H1 (cell line): ENCODE measurements around the gene BACE2. TPM values are rescaled to one million over a fixed set of nuclear protein-coding genes. Genes with fewer than 3 reads are reported as not detected.
A peak's percentile ranks its signal among the peaks of the same experiment; 100 is the strongest.

Source experiments
- CTCF ChIA-PET: fragments of 300-600 bp; sonication (Branson Sonifier 250); formaldehyde crosslinking; loops from one replicate; lab custom pipeline; 2021; ENCODE audit not compliant: partially characterized antibody; lab: Charles Lee
- POLR2A ChIA-PET: fragments of 300-600 bp; sonication (Branson Sonifier 250); formaldehyde crosslinking; loops from one replicate; lab custom pipeline; 2021; ENCODE audit warnings: inconsistent platforms; ENCODE audit not compliant: partially characterized antibody; lab: Charles Lee
- DNase-seq, 2 experiments: peaks; one replicate each; pipeline versions ENCODE4 v3.0.0 to v3.0.0-alpha.2; 2010 to 2022; ENCODE audit warnings: low spot score in 2 of 2, low read depth in 1 of 2, mixed read lengths in 1 of 2
- FAIRE-seq: peaks from 2 replicates; lab custom pipeline; 2011; peaks lifted over from hg19 to GRCh38; lab: Jason Lieb, UNC
- H2AFZ ChIP-seq: 2 replicates; pipeline ENCODE4 v1.8.1; 2012; ENCODE audit warnings: low read length, inconsistent platforms
- H2AK5ac ChIP-seq: 2 replicates; pipeline ENCODE4 v1.6.1; 2013; ENCODE audit warnings: low read depth, low read length
- H2BK120ac ChIP-seq: replicated peaks from 2 replicates; pipeline ENCODE3; 2013; ENCODE audit warnings: low read depth, low read length, inconsistent platforms
- H2BK12ac ChIP-seq: 2 replicates; pipeline ENCODE4 v1.6.1; 2013; ENCODE audit warnings: low read depth, low read length
- H2BK15ac ChIP-seq: 2 replicates; pipeline ENCODE4 v1.6.1; 2013; ENCODE audit warnings: low read length
- H2BK20ac ChIP-seq: 2 replicates; pipeline ENCODE4 v1.6.1; 2013; ENCODE audit warnings: low read length
- H2BK5ac ChIP-seq: 2 replicates; pipeline ENCODE4 v1.6.1; 2013; ENCODE audit warnings: low read depth, low read length
- H3K14ac ChIP-seq: 2 replicates; pipeline ENCODE4 v1.6.1; 2013; ENCODE audit warnings: inconsistent platforms; ENCODE audit not compliant: insufficient read length
- H3K18ac ChIP-seq: 2 replicates; pipeline ENCODE4 v1.6.1; 2013; ENCODE audit warnings: low read length; ENCODE audit errors: extremely low read depth
- H3K23ac ChIP-seq: 2 replicates; pipeline ENCODE4 v1.6.1; 2013; ENCODE audit warnings: inconsistent platforms; ENCODE audit not compliant: insufficient read length
- H3K23me2 ChIP-seq: 2 replicates; pipeline ENCODE4 v1.6.1; 2013; ENCODE audit warnings: low read depth, low read length
- H3K27ac ChIP-seq: 2 replicates; pipeline ENCODE4 v1.6.1; 2011; ENCODE audit warnings: low read depth, low read length, inconsistent platforms
- H3K27me3 ChIP-seq, 4 experiments: replicated peaks in 1 of 4; 1 replicate in 1 of 4; 2 replicates in 3 of 4; pipeline versions ENCODE4 v1.6.1 to v1.8.1; 2011 to 2013; ENCODE audit warnings: low read length in 3 of 4, mild to moderate bottlenecking in 3 of 4, inconsistent platforms in 2 of 4, mixed read lengths in 2 of 4, moderate library complexity in 1 of 4; ENCODE audit not compliant: control insufficient read depth in 3 of 4, insufficient read depth in 3 of 4; ENCODE audit errors: extremely low read depth in 1 of 4
- H3K36me3 ChIP-seq, 4 experiments: 2 replicates each; pipeline versions ENCODE4 v1.6.1 to v1.8.1; 2011 to 2013; ENCODE audit warnings: mild to moderate bottlenecking in 4 of 4, low read length in 3 of 4, moderate library complexity in 2 of 4, control low read depth in 1 of 4, inconsistent platforms in 1 of 4; ENCODE audit not compliant: insufficient read depth in 4 of 4, control insufficient read depth in 2 of 4
- H3K4ac ChIP-seq: replicated peaks from 2 replicates; pipeline ENCODE3; 2013; ENCODE audit warnings: low read length, low read depth, mixed read lengths, inconsistent platforms; ENCODE audit not compliant: insufficient read length
- H3K4me1 ChIP-seq, 4 experiments: replicated peaks in 1 of 4; 1 replicate in 1 of 4; 2 replicates in 3 of 4; pipeline versions ENCODE4 v1.6.1 to v1.8.1; 2011 to 2013; ENCODE audit warnings: low read length in 3 of 4, inconsistent platforms in 2 of 4, mixed read lengths in 1 of 4; ENCODE audit not compliant: insufficient read depth in 4 of 4, control insufficient read depth in 3 of 4
- H3K4me2 ChIP-seq, 2 experiments: 2 replicates each; pipeline versions ENCODE4 v1.6.1 to v1.8.1; 2011 to 2013; ENCODE audit warnings: low read depth in 2 of 2, low read length in 2 of 2, control low read depth in 1 of 2, inconsistent platforms in 1 of 2, mild to moderate bottlenecking in 1 of 2; ENCODE audit not compliant: insufficient read depth in 1 of 2
- H3K4me3 ChIP-seq, 4 experiments: fragments of 200-600, 300-600 bp in 1 of 4; sonication (generic), shearing (Covaris generic), sonication (Bioruptor Twin) in 1 of 4; 2 replicates each; pipeline versions ENCODE4 v1.5.1 to v1.8.1; 2011 to 2016; ENCODE audit warnings: low read length in 4 of 4, low read depth in 3 of 4, control low read depth in 2 of 4, inconsistent platforms in 2 of 4, mild to moderate bottlenecking in 2 of 4, mixed read lengths in 1 of 4, moderate library complexity in 1 of 4; ENCODE audit not compliant: insufficient read depth in 2 of 4; ENCODE audit errors: extremely low read depth in 1 of 4
- H3K56ac ChIP-seq: replicated peaks from 2 replicates; pipeline ENCODE3; 2013; ENCODE audit warnings: low read depth, mild to moderate bottlenecking, mixed read lengths, low read length, inconsistent platforms; ENCODE audit not compliant: insufficient read length
- H3K79me1 ChIP-seq: 2 replicates; pipeline ENCODE4 v1.6.1; 2013; ENCODE audit warnings: low read depth, low read length, control low read depth
- H3K79me2 ChIP-seq, 2 experiments: 2 replicates each; pipeline versions ENCODE4 v1.6.1 to v1.8.1; 2012 to 2013; ENCODE audit warnings: low read length in 2 of 2, mild to moderate bottlenecking in 2 of 2, inconsistent platforms in 1 of 2; ENCODE audit not compliant: insufficient read depth in 2 of 2, control insufficient read depth in 1 of 2
- H3K9ac ChIP-seq, 4 experiments: replicated peaks in 1 of 4; 1 replicate in 1 of 4; 2 replicates in 3 of 4; pipeline versions ENCODE4 v1.6.1 to v1.8.1; 2011 to 2013; ENCODE audit warnings: low read depth in 3 of 4, low read length in 3 of 4, control low read depth in 2 of 4, mild to moderate bottlenecking in 2 of 4, moderate library complexity in 2 of 4, inconsistent platforms in 1 of 4; ENCODE audit errors: extremely low read depth in 1 of 4
- H3K9me3 ChIP-seq, 2 experiments: 2 replicates each; pipeline versions ENCODE4 v1.6.1 to v1.8.1; 2012 to 2013; ENCODE audit warnings: mild to moderate bottlenecking in 2 of 2, moderate library complexity in 2 of 2, control low read depth in 1 of 2, inconsistent platforms in 1 of 2, low read depth in 1 of 2, low read length in 1 of 2, mixed read lengths in 1 of 2; ENCODE audit not compliant: insufficient read depth in 2 of 2
- H4K20me1 ChIP-seq, 2 experiments: replicated peaks in 1 of 2; 2 replicates each; pipeline versions ENCODE3 to v1.8.1; 2011 to 2013; ENCODE audit warnings: inconsistent platforms in 2 of 2, low read length in 2 of 2, mild to moderate bottlenecking in 1 of 2; ENCODE audit not compliant: insufficient read depth in 2 of 2, control insufficient read depth in 1 of 2
- H4K5ac ChIP-seq: 2 replicates; pipeline ENCODE4 v1.6.1; 2013; ENCODE audit warnings: low read length, low read depth, mixed read lengths, inconsistent platforms; ENCODE audit not compliant: insufficient read length
- H4K8ac ChIP-seq: 2 replicates; pipeline ENCODE4 v1.8.0; 2013; ENCODE audit warnings: mild to moderate bottlenecking, moderate library complexity, low read length, inconsistent platforms; ENCODE audit not compliant: insufficient read depth; ENCODE audit errors: extremely low read depth
- H4K91ac ChIP-seq: replicated peaks from 2 replicates; pipeline ENCODE3; 2013; ENCODE audit warnings: low read length, mixed read lengths, inconsistent platforms; ENCODE audit not compliant: insufficient read length
- BCL11A ChIP-seq, 2 experiments: IDR thresholded peaks; one replicate each; pipeline ENCODE4 v1.6.1; 2011; ENCODE audit warnings: low read depth in 2 of 2, low read length in 2 of 2, mild to moderate bottlenecking in 2 of 2
- CBX5 ChIP-seq: fragments of 300-800, 300-1000 bp; sonication (generic); IDR thresholded peaks from 2 replicates; pipeline ENCODE4 v1.7.1; 2016; ENCODE audit warnings: antibody characterized with exemption, low read length, low read depth
- CTCF ChIP-seq, 3 experiments: IDR thresholded peaks; 1 replicate in 2 of 3; 2 replicates in 1 of 3; pipeline versions ENCODE4 v1.5.1 to v1.6.1; 2011; ENCODE audit warnings: low read length in 3 of 3, mild to moderate bottlenecking in 3 of 3, inconsistent platforms in 2 of 3, low read depth in 1 of 3, moderate library complexity in 1 of 3; ENCODE audit not compliant: insufficient read depth in 1 of 3; ENCODE audit errors: control extremely low read depth in 1 of 3
- HDAC6 ChIP-seq: IDR thresholded peaks from one replicate; pipeline ENCODE4 v1.7.1; 2012; ENCODE audit warnings: low read depth, mild to moderate bottlenecking, inconsistent platforms, low read length, moderate library complexity
- MAX ChIP-seq: IDR thresholded peaks from 2 replicates; pipeline ENCODE4 v1.6.1; 2012; ENCODE audit warnings: inconsistent platforms
- RFX5 ChIP-seq: IDR thresholded peaks from 2 replicates; pipeline ENCODE4 v1.6.1; 2011; ENCODE audit warnings: low read depth, low read length, improper control_type of control experiment, borderline replicate concordance
- SAP30 ChIP-seq: fragments of 300-600 bp; sonication (generic); IDR thresholded peaks from 2 replicates; pipeline ENCODE4 v1.7.1; 2012; ENCODE audit warnings: low read length, moderate library complexity, mild to moderate bottlenecking, inconsistent platforms; ENCODE audit not compliant: insufficient read depth, insufficient replicate concordance
- WGBS, 2 experiments: shearing (Covaris generic) in 1 of 2; methylation state at CpG; one replicate each; pipeline versions ENCODE4 v1.1.6 to v1.1.7; 2013 to 2015; ENCODE audit warnings: low lambda C conversion rate in 2 of 2, mixed read lengths in 2 of 2, inconsistent platforms in 1 of 2, low coverage in 1 of 2, missing lambda C conversion rate in 1 of 2; ENCODE audit not compliant: insufficient replicate concordance in 2 of 2, insufficient coverage in 1 of 2, insufficient read length in 1 of 2; ENCODE audit errors: extremely low coverage in 1 of 2, missing lambda C conversion rate in 1 of 2; 5-methylcytosine and 5-hydroxymethylcytosine counted together
- polyA plus RNA-seq, 7 experiments: library from polyadenylated mRNA; depleted of rRNA in 3 of 7; stranded (reverse) in 5 of 7; unstranded in 2 of 7; fragments of >200 nt in 5 of 7; fragments of 200-250 nt in 2 of 7; gene quantifications; 1 replicate in 5 of 7; 2 replicates in 1 of 7; 4 replicates in 1 of 7; pipeline versions ENCODE4 v1.2.1 to v1.2.3, GENCODE V29; 2011 to 2013; ENCODE audit warnings: missing spikeins in 2 of 7, mixed read lengths in 2 of 7
- total RNA-seq: library from RNA; stranded (reverse); fragmentation: NEBNext Ultra II Directional; extraction: Animal tissue kit (Norgen Biotek cat#: 25700); gene quantifications from 2 replicates; pipeline ENCODE4 v1.2.1, GENCODE V29; 2021

BACE2 gene
- total and polyA plus RNA-seq, 2 of the 8 experiments (the other 6 are each of a cell fraction or from before 2014, with no cell fraction given) = 8.1 to 10.9 TPM

GRCh38 chr21:41147096-41147978 is 20.6 kb upstream of the BACE2 start:
- no peak overlapping the region for H2BK15ac ChIP-seq
- WGBS, 2 experiments = 91% methylated on average over 13 of the region's 13 CpGs; no CpG with 5 or more reads in 1 of the 2 experiments
- H2BK20ac ChIP-seq = no peak overlapping the region
- FAIRE-seq (no peak), DNase-seq (no peak)
- 0 out of 2 replicates have a peak overlapping the region, but pooled peaks have one; percentile 42 for H2BK12ac ChIP-seq
- H3K79me2 ChIP-seq = no peaks in the 10 kb centered on the region
- H3K4ac ChIP-seq = no peak overlapping the region
- H3K9me3 ChIP-seq = no peaks in the 10 kb centered on the region
- H3K23me2 ChIP-seq = peaks cover 5% of the 10 kb centered on the region; the same call in 1 of the 2 replicates
- H4K5ac ChIP-seq = no peak overlapping the region
- H3K4me2 ChIP-seq = peak overlapping the region in 1 of 2 experiments; percentile 1; a peak in 1 of 4 replicates
- no peak overlapping the region for H4K91ac ChIP-seq
- H3K27ac ChIP-seq = no peak overlapping the region
- no peak overlapping the region for H4K8ac ChIP-seq
- no peaks in the 10 kb centered on the region; a peak in 1 of 8 replicates for H3K36me3 ChIP-seq
- no peak overlapping the region for H2AK5ac ChIP-seq
- H3K23ac ChIP-seq = no peak overlapping the region
- H3K79me1 ChIP-seq = no peaks in the 10 kb centered on the region
- peaks cover 0 to 10% (median 0%) of the 10 kb centered on the region in 4 experiments; a peak in 2 of 7 replicates for H3K27me3 ChIP-seq
- H3K4me1 ChIP-seq = peaks cover 0 to 5% (median 0%) of the 10 kb centered on the region in 4 experiments; a peak in 2 of 7 replicates
- H3K4me3 ChIP-seq = no peak overlapping the region
- no peak overlapping the region for H2BK120ac ChIP-seq
- H3K14ac ChIP-seq = no peak overlapping the region
- no peak overlapping the region for H2BK5ac ChIP-seq
- CTCF ChIA-PET = interaction anchor here (0.9 to 3.4 kb wide), 10 partner anchors 10 to 725 kb away, joined by 3 to 11 read pairs (median 4); no protein-coding TSS in a partner anchor
- H3K56ac ChIP-seq = no peak overlapping the region
- POLR2A ChIA-PET = no interaction called here
- H4K20me1 ChIP-seq = peaks cover 0 to 9% of the 10 kb centered on the region in 2 experiments
- no peak overlapping the region for H3K18ac ChIP-seq
- no peak overlapping the region for H3K9ac ChIP-seq
- no peak overlapping the region for H2AFZ ChIP-seq
- TF ChIP-seq CBX5 (no peak), HDAC6 (no peak), SAP30 (no peak), MAX (no peak), RFX5 (no peak), BCL11A (IDR thresholded peaks at IDR 0.05; ENCODE audit: low read depth in 2 of 2, low read length in 2 of 2) (no peak), CTCF (IDR thresholded peaks at IDR 0.05; ENCODE audit: control extremely low read depth in 1 of 3, insufficient read depth in 1 of 3, low read depth in 1 of 3, low read length in 3 of 3) (peak in 2 of 3 experiments; percentile 1 to 11; a peak in 2 of 4 replicates)
